ENCODE results near the gene G0S2. TPM values are rescaled to one million over a fixed set of nuclear protein-coding genes. Genes with fewer than 3 reads are reported as not detected.

Gene G0S2
- polyA plus RNA-seq, 1 donor from 2014 or later: 0.33 TPM

GRCh38 chr1:209720826-209721225, 45.6 kb downstream of the G0S2 start:
- H3K27ac ChIP-seq (ENCODE audit: low read length): no peak overlapping the region

GRCh38 chr1:209721323-209721722, 46.1 kb downstream of the G0S2 start:
- no peaks in the 10 kb centered on the region for H3K27me3 ChIP-seq (ENCODE audit: insufficient read depth, low read depth, low read length)
- H3K9me3 ChIP-seq (ENCODE audit: low read length): no peaks in the 10 kb centered on the region
- H3K4me3 ChIP-seq (ENCODE audit: low read length): no peak overlapping the region
- no peaks in the 10 kb centered on the region for H3K36me3 ChIP-seq (ENCODE audit: insufficient read depth, low read length)
- H3K27ac ChIP-seq (ENCODE audit: low read length): no peak overlapping the region
- no peak overlapping the region for H3K4me2 ChIP-seq (ENCODE audit: low read length)
- no peak overlapping the region for H3K9ac ChIP-seq (ENCODE audit: low read length)
- no peaks in the 10 kb centered on the region for H4K20me1 ChIP-seq (ENCODE audit: insufficient read depth)
- TF ChIP-seq EZH2 (IDR thresholded peaks at IDR 0.05; ENCODE audit: borderline replicate concordance, insufficient read depth, low read length, poor library complexity, severe bottlenecking) (no peak), TAF1 (IDR thresholded peaks at IDR 0.05; ENCODE audit: low read depth) (no peak), MXI1 (conservative IDR thresholded peaks at IDR 0.05; ENCODE audit: poor library complexity, severe bottlenecking) (no peak), POLR2AphosphoS5 (IDR thresholded peaks at IDR 0.05) (no peak), SMC3 (conservative IDR thresholded peaks at IDR 0.05; ENCODE audit: poor library complexity) (no peak), RAD21 (conservative IDR thresholded peaks at IDR 0.05) (no peak)
- TF ChIP-seq, protein P1, sequence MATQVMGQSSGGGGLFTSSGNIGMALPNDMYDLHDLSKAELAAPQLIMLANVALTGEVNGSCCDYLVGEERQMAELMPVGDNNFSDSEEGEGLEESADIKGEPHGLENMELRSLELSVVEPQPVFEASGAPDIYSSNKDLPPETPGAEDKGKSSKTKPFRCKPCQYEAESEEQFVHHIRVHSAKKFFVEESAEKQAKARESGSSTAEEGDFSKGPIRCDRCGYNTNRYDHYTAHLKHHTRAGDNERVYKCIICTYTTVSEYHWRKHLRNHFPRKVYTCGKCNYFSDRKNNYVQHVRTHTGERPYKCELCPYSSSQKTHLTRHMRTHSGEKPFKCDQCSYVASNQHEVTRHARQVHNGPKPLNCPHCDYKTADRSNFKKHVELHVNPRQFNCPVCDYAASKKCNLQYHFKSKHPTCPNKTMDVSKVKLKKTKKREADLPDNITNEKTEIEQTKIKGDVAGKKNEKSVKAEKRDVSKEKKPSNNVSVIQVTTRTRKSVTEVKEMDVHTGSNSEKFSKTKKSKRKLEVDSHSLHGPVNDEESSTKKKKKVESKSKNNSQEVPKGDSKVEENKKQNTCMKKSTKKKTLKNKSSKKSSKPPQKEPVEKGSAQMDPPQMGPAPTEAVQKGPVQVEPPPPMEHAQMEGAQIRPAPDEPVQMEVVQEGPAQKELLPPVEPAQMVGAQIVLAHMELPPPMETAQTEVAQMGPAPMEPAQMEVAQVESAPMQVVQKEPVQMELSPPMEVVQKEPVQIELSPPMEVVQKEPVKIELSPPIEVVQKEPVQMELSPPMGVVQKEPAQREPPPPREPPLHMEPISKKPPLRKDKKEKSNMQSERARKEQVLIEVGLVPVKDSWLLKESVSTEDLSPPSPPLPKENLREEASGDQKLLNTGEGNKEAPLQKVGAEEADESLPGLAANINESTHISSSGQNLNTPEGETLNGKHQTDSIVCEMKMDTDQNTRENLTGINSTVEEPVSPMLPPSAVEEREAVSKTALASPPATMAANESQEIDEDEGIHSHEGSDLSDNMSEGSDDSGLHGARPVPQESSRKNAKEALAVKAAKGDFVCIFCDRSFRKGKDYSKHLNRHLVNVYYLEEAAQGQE (IDR thresholded peaks at IDR 0.05; ENCODE audit: borderline replicate concordance): no peak
- TF ChIP-seq, protein P2, sequence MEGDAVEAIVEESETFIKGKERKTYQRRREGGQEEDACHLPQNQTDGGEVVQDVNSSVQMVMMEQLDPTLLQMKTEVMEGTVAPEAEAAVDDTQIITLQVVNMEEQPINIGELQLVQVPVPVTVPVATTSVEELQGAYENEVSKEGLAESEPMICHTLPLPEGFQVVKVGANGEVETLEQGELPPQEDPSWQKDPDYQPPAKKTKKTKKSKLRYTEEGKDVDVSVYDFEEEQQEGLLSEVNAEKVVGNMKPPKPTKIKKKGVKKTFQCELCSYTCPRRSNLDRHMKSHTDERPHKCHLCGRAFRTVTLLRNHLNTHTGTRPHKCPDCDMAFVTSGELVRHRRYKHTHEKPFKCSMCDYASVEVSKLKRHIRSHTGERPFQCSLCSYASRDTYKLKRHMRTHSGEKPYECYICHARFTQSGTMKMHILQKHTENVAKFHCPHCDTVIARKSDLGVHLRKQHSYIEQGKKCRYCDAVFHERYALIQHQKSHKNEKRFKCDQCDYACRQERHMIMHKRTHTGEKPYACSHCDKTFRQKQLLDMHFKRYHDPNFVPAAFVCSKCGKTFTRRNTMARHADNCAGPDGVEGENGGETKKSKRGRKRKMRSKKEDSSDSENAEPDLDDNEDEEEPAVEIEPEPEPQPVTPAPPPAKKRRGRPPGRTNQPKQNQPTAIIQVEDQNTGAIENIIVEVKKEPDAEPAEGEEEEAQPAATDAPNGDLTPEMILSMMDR (IDR thresholded peaks at IDR 0.05; ENCODE audit: poor library complexity, severe bottlenecking): no peak
- H3K79me2 ChIP-seq (replicated peaks; ENCODE audit: insufficient read depth, low read length): no peaks in the 10 kb centered on the region
- H2AFZ ChIP-seq (ENCODE audit: low read depth, low read length): no peak overlapping the region
- no peaks in the 10 kb centered on the region for H3K9me2 ChIP-seq (ENCODE audit: insufficient read depth, low read length)
- no peaks in the 10 kb centered on the region for H3F3A ChIP-seq (ENCODE audit: insufficient read depth, low read length, poor library complexity, severe bottlenecking)

More at GRCh38 chr1:209720826-209721225, 45.6 kb downstream of the G0S2 start:
- no peak for TF ChIP-seq RAD21 (conservative IDR thresholded peaks at IDR 0.05)
- no peak for TF ChIP-seq POLR2AphosphoS5 (IDR thresholded peaks at IDR 0.05)
- TF ChIP-seq, protein P2 (IDR thresholded peaks at IDR 0.05; ENCODE audit: poor library complexity, severe bottlenecking): no peak
- no peak for TF ChIP-seq SMC3 (conservative IDR thresholded peaks at IDR 0.05; ENCODE audit: poor library complexity)
- no peak for TF ChIP-seq EZH2 (IDR thresholded peaks at IDR 0.05; ENCODE audit: borderline replicate concordance, insufficient read depth, low read length, poor library complexity, severe bottlenecking)
- no peak for TF ChIP-seq MXI1 (conservative IDR thresholded peaks at IDR 0.05; ENCODE audit: poor library complexity, severe bottlenecking)
- TF ChIP-seq, protein P1 (IDR thresholded peaks at IDR 0.05; ENCODE audit: borderline replicate concordance): no peak
- no peak for TF ChIP-seq EP300 (conservative IDR thresholded peaks at IDR 0.05; ENCODE audit: poor library complexity, severe bottlenecking)
- no peak for TF ChIP-seq TAF1 (IDR thresholded peaks at IDR 0.05; ENCODE audit: low read depth)
- Histone ChIP-seq H3K9me2 (ENCODE audit: insufficient read depth, low read length) (no peaks in the 10 kb centered on the region), H3K9ac (ENCODE audit: low read length) (no peak overlapping the region), H3K9me3 (ENCODE audit: low read length) (no peaks in the 10 kb centered on the region), H2AFZ (ENCODE audit: low read depth, low read length) (no peak overlapping the region), H3K27me3 (ENCODE audit: insufficient read depth, low read depth, low read length) (no peaks in the 10 kb centered on the region), H3K4me2 (ENCODE audit: low read length) (no peak overlapping the region), H3K4me3 (ENCODE audit: low read length) (no peak overlapping the region), H4K20me1 (ENCODE audit: insufficient read depth) (no peaks in the 10 kb centered on the region), H3K79me2 (replicated peaks; ENCODE audit: insufficient read depth, low read length) (no peaks in the 10 kb centered on the region), H3K36me3 (ENCODE audit: insufficient read depth, low read length) (no peaks in the 10 kb centered on the region), H3F3A (ENCODE audit: insufficient read depth, low read length, poor library complexity, severe bottlenecking) (no peaks in the 10 kb centered on the region)

Measured in neural cell (in vitro differentiated cells).